Dermis microvascular lymphatic vessel endothelial cell (primary cell): ENCODE results near the gene FAM236B. TPM values are rescaled to one million over a fixed set of nuclear protein-coding genes. Genes with fewer than 3 reads are reported as not detected.
"Not testable (repeated sequence)": the region's sequence is repeated elsewhere in the genome, so short reads cannot be mapped to it uniquely, and the experiment has no call there.

Source experiments
- DNase-seq, 2 donors: peaks; one replicate each; pipeline versions ENCODE4 v3.0.0 to v3.0.0-alpha.2; 2010; ENCODE audit warnings: low read depth in 2 of 2
- total RNA-seq: library from RNA; depleted of rRNA; stranded (reverse); fragments of >200 nt; gene quantifications from 2 replicates; pipeline ENCODE4 v1.2.1, GENCODE V29; 2014

The FAM236B gene
- not detected in 2 replicates for total RNA-seq

- DNase-seq = not testable (repeated sequence)
Measured at GRCh38 chrX:72782560-72782959, at the start of gene FAM236B. FAM236B (minus strand) TSS chrX:72782660; CDS start chrX:72782560, 100 bp downstream.

DNA sequence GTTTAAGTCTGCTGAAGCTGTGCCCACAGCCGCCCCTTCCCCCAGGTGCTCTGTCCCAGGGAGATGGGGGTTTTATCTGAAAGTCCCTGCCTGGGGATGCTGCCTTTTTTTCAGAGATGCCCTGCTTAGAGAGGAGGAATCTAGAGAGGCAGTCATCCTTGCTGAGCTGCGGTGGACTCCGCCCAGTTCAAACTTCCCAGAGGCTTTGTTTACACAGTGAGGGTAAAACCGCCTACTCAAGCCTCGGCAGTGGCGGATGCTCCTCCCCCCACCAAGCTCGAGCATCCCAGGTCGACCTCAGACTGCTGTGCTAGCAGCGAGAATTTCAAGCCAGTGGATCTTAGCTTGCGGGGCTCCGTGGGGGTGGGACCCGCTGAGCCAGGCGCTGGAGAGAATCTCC lies 48.2 kb upstream of the FAM236B start:
- not testable (repeated sequence) for DNase-seq

GRCh38 chrX:72808110-72808509 lies 25.6 kb upstream of the FAM236B start, which contains the start of gene FAM236D:
FAM236D (minus strand) TSS chrX:72808210; CDS start chrX:72808110, 100 bp downstream.
- not testable (repeated sequence) for DNase-seq

- DNase-seq = not testable (repeated sequence)
Measured at GRCh38 chrX:72790390-72790789, 7.9 kb upstream of the FAM236B start.

GRCh38 chrX:72788142-72788541 lies 5.7 kb upstream of the FAM236B start:
- not testable (repeated sequence) for DNase-seq

DNA sequence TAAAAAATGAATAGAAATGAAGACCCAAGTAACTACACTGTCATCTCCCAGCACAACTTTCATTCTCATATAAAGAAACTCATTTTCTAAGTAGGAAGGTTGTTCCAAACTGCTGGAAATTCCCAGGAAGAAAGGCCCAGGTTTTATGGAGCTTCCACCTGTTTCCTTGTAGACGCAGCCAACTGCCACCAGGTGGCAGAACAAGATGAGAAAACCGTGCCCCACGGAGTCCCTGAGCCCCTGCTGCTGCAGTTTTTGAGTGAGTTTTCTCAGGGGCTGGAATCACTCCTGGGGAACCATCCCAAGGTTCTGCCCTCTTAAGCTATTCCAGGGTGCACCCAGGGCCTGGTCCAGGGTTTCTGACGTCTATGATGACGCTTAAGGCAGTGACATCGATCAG lies 1.5 kb upstream of the FAM236B start:
- not testable (repeated sequence) for DNase-seq

- not testable (repeated sequence) for DNase-seq
Measured at GRCh38 chrX:72783365-72783936, 991 bp upstream of the FAM236B start.

DNA sequence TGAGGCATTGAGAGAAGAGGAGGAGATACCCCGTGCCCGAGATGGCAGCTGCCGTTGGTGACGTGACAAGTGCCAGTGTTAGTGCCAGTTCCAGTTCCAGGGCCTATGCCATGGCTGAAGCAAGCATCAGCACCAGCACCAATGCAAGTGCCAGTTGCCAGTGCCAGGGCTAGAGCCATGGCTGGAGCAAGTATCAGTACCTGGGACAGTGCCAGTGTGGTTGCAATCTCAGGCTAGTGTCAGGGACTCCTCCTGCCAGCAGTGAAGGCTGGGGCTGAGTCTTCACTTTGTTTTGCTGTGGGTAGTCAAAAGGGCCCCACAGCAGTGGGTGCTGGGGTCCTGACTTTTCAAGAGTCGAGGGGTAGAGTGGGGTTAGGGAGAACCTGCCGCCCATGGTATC lies 4.3 kb downstream of the FAM236B start:
- not testable (repeated sequence) for DNase-seq

- DNase-seq = not testable (repeated sequence)
Measured at GRCh38 chrX:72777467-72777790, 5.0 kb downstream of the FAM236B start.

DNA sequence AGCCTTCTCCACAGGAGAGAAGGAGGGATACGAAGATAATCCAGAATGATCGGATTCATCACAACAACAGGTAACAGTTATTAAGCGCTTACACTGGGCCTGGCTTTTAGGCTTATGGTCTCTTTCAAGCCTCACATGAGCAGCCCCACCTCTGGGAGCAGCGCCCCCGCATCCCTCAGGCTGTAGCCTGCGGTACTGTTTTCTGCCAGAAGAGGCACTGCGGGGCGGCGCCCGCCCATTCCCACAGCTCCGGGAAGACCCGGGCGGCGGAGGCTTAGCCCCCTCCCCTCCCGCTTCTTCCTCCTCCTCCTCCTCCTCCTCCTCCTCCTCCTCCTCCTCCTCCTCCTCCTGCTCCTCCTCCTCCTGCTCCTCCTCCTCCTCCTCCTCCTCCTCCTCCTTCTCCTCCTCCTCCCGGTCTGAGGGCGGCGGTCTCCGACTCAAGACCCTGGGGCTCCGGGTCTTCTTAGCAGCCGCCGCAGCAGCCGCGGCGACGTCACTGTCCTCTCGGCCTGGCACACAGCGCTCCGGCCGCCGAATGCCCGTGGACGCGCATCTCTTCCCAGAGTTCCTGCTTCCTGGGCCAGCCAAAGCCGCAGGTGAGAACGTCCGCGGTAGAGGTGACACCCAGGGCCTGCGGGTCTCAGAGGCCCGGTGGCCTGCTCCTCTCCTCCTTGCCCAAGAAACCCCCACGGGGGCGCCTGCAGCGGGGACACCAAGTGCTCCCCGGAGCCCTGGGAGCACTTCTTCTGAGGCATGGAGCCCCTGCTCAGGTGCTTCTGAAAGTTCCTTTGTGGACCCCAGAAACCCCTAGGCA lies 5.6 kb downstream of the FAM236B start, which contains the start of gene DMRTC1B:
Gene DMRTC1B (plus strand): TSS at position 238 of the 814 bp plus-strand sequence. CDS start 68,246 bp downstream, outside the sequence.
- not testable (repeated sequence) for DNase-seq

GRCh38 chrX:72760454-72760853 lies 22.0 kb downstream of the FAM236B start:
- DNase-seq = not testable (repeated sequence)

DNA sequence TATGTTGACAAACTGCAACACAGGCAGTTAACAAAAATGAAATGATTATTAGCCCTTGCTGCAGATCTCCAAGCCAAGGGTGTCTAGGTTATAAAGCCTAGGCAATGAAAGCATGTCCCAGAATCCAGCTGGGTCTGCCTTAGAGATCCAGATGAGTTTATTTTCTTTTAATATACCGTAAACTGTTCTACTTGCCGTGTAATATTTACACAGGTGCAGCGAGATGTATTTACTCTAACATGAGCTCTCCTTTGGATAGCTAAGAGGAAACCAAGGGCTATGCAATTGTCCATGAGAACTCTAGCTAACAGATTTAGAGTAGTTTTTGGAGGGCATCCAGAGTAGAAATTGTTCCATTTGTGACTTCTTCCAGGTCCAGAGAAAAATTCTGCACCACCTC lies 33.9 kb downstream of the FAM236B start:
- DNase-seq = not testable (repeated sequence)

DNA sequence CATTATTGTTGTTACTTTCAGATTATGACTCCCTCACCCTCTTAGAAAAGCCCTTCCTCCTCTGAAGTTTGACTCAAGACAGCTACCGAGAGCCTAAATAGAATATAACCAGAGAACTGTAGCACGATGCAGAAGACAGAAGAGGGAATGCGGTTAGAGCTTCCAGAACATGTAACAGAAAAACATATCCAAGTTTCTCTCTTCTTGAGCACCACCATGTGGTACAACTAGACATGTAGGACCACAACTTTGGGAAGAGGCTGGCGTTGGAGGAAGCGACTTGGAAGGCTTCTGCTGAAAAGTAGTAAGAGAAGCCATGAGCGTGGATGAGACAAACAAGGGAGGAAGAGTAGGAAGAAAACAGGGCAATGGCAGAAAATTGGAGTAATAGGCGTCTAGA lies 36.9 kb downstream of the FAM236B start:
- not testable (repeated sequence) for DNase-seq

DNA sequence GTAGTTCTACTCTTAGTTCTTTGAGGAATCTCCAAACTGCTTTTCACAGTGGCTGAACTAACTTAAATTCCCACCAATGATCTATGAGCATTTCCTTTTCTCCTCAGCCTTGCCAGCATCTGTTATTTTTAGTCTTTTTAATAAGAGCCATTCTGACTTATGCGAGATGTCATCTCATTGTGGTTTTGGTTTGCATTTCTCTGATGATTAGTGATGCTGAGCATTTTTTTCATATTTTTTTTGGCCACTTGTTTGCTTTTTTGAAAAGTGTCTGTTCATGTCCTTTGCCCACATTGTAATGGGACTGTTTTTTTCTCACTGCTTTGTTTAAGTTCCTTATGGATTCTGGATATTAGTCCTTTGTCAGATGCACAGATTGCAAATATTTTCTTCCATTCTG lies 46.9 kb downstream of the FAM236B start:
- DNase-seq = no peak

DNA sequence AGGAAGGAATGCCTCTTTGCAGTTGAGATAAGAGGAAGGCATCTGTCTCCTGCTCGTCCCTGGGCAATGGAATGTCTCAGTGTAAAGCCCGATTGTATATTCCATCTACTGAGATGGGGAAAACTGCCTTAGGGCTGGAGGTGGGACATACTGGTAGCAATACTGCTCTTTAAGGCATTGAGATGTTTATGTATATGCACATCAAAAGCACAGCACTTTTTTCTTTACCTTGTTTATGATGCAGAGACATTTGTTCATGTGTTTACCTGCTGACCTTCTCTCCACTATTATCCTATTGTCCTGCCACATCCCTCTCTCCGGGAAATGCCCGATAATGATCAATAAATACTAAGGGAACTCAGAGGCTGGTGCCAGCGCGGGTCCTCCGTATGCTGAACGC lies 48.8 kb downstream of the FAM236B start:
- not testable (repeated sequence) for DNase-seq

Other genes starting within 250 kb of the FAM236B start
- 23.8 and 24.5 TPM in 2 replicates for gene HDAC8, start 209.8 kb downstream of the FAM236B start, total RNA-seq
- gene PHKA1, start 68.4 kb downstream of the FAM236B start, total RNA-seq = 4.9 and 6.4 TPM in 2 replicates
- not detected in 2 replicates for gene DMRTC1B, start 5.8 kb downstream of the FAM236B start, total RNA-seq
- not detected in 2 replicates for gene FAM236D, start 25.6 kb upstream of the FAM236B start, total RNA-seq
- gene FAM236C, start 130.0 kb upstream of the FAM236B start, total RNA-seq = not detected in 2 replicates
- not detected in 2 replicates for gene FAM236A, start 155.5 kb upstream of the FAM236B start, total RNA-seq
- not detected in 2 replicates for gene DMRTC1, start 161.2 kb upstream of the FAM236B start, total RNA-seq
- gene PABPC1L2B, start 220.3 kb upstream of the FAM236B start, total RNA-seq = not detected in 2 replicates